Measurements from ENCODE around the gene TIMM17B. TPM values are rescaled to one million over a fixed set of nuclear protein-coding genes. Genes with fewer than 3 reads are reported as not detected.

Gene TIMM17B
- total RNA-seq, 1 experiment from 2014 or later, result 89.7 TPM

DNA sequence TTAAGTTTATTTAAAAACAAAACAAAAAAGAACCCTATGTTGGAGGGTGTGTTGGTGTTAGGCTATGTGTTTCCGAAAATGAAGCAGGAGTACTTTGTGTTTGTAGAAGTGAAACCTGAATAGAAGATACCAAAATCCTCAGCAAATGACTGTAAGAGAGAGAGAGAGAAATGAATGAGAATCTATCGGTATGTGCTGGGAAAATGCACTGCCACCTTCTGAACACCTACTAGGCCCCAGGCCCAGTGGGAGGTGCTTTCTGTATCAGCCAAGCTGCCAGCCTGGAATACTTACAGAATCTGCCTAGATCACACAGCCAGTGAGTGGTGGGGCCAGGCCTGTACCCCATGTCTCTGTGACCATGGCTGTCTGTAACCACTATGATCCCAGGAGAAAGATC is 36.2 kb upstream of the TIMM17B start:
- H3K79me1 ChIP-seq (ENCODE audit: insufficient read depth, low read depth, low read length, poor library complexity, severe bottlenecking), result no peaks in the 10 kb centered on the region
- peaks cover 60 to 65% of the 10 kb centered on the region in 2 experiments for H3K9me3 Mint-ChIP-seq
- H3K9me3 ChIP-seq (ENCODE audit: control insufficient read depth, low read depth, low read length), result no peaks in the 10 kb centered on the region
- H4K8ac ChIP-seq (replicated peaks; ENCODE audit: insufficient read length, low read depth, low read length), result no peak overlapping the region
- no peak overlapping the region for H3K4me3 Mint-ChIP-seq
- H3K23me2 ChIP-seq (ENCODE audit: insufficient read length, low read depth, low read length, poor library complexity, severe bottlenecking), result no peaks in the 10 kb centered on the region
- H3K27me3 Mint-ChIP-seq (ENCODE audit: low read depth), result no peaks in the 10 kb centered on the region; the same call in 1 of the 2 replicates
- no peak overlapping the region for H2BK15ac ChIP-seq (ENCODE audit: low read depth, low read length)
- H2BK5ac ChIP-seq (ENCODE audit: insufficient read length, low read length), result no peak overlapping the region
- no peak overlapping the region for H3K4me2 ChIP-seq (ENCODE audit: insufficient read depth, insufficient read length, low read length)
- H3K4ac ChIP-seq (ENCODE audit: low read depth, low read length), result no peak overlapping the region
- H3K56ac ChIP-seq (ENCODE audit: insufficient read length, low read depth, low read length), result no peak overlapping the region
- no peak overlapping the region for H2BK12ac ChIP-seq (ENCODE audit: insufficient read length, low read depth, low read length)
- no CpG with 5 or more reads among the region's 2 CpGs for WGBS (ENCODE audit: extremely low coverage, insufficient read length, low lambda C conversion rate)
- H3K14ac ChIP-seq (ENCODE audit: insufficient read depth, low read length), result no peak overlapping the region
- no peak overlapping the region for H2BK20ac ChIP-seq (ENCODE audit: low read depth, low read length, poor library complexity, severe bottlenecking)
- no peak overlapping the region for H3K18ac ChIP-seq (ENCODE audit: insufficient read length, low read depth, low read length)
- no peak overlapping the region for H4K5ac ChIP-seq (ENCODE audit: insufficient read length, low read depth, low read length)
- H3K36me3 Mint-ChIP-seq (ENCODE audit: insufficient read depth in 1 of 3, low read depth in 3 of 3), result peaks cover 34 to 60% (median 45%) of the 10 kb centered on the region in 3 experiments
- no peak overlapping the region for H3K9ac ChIP-seq (ENCODE audit: extremely low read depth, insufficient read length, low read length)
- H2BK120ac ChIP-seq (ENCODE audit: low read depth, low read length, poor library complexity, severe bottlenecking), result no peak overlapping the region
- H3K27ac ChIP-seq (ENCODE audit: insufficient read length, low read depth, low read length), result no peak overlapping the region
- no peak overlapping the region for H2AK5ac ChIP-seq (ENCODE audit: insufficient read length, low read length)
- H3K4me1 ChIP-seq (ENCODE audit: insufficient read depth, low read length), result peaks cover 4% of the 10 kb centered on the region; the same call in 1 of the 2 replicates
- H4K91ac ChIP-seq (ENCODE audit: insufficient read length, low read depth, low read length), result no peak overlapping the region
- H2AFZ ChIP-seq (ENCODE audit: low read length), result no peak overlapping the region
- H3K23ac ChIP-seq (ENCODE audit: insufficient read length, low read depth, low read length), result no peak overlapping the region
- H4K20me1 ChIP-seq (ENCODE audit: control insufficient read depth, insufficient read depth, insufficient read length), result no peaks in the 10 kb centered on the region
- no peak for DNase-seq
- H3T11ph ChIP-seq (ENCODE audit: low read length), result no peak overlapping the region
- TF ChIP-seq, protein P1, sequence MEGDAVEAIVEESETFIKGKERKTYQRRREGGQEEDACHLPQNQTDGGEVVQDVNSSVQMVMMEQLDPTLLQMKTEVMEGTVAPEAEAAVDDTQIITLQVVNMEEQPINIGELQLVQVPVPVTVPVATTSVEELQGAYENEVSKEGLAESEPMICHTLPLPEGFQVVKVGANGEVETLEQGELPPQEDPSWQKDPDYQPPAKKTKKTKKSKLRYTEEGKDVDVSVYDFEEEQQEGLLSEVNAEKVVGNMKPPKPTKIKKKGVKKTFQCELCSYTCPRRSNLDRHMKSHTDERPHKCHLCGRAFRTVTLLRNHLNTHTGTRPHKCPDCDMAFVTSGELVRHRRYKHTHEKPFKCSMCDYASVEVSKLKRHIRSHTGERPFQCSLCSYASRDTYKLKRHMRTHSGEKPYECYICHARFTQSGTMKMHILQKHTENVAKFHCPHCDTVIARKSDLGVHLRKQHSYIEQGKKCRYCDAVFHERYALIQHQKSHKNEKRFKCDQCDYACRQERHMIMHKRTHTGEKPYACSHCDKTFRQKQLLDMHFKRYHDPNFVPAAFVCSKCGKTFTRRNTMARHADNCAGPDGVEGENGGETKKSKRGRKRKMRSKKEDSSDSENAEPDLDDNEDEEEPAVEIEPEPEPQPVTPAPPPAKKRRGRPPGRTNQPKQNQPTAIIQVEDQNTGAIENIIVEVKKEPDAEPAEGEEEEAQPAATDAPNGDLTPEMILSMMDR (conservative IDR thresholded peaks at IDR 0.05), result no peak
- no peaks in the 10 kb centered on the region for H3K27me3 ChIP-seq (ENCODE audit: insufficient read depth, low read length)
- peaks cover 11 to 20% of the 10 kb centered on the region in 2 experiments for H3K4me1 Mint-ChIP-seq
- H3K79me2 ChIP-seq (ENCODE audit: insufficient read depth, low read length), result peaks cover 3% of the 10 kb centered on the region; the same call in 1 of the 2 replicates
- H3K27ac Mint-ChIP-seq, result no peak overlapping the region
